GM21381 (cell line): ENCODE measurements around the gene AHCTF1.
"Not testable (repeated sequence)": the region's sequence is repeated elsewhere in the genome, so short reads cannot be mapped to it uniquely, and the experiment has no call there.

Experiments
- ATAC-seq: cut with Tn5 transposase; IDR thresholded peaks from one replicate; pipeline ENCODE4 v1.9.1; 2021; ENCODE audit warnings: mild to moderate bottlenecking, moderate library complexity; ENCODE audit not compliant: unreplicated experiment

Gene AHCTF1

GRCh38 chr1:246919902-246920301, 11.8 kb downstream of the AHCTF1 start:
- ATAC-seq, result no peak

DNA sequence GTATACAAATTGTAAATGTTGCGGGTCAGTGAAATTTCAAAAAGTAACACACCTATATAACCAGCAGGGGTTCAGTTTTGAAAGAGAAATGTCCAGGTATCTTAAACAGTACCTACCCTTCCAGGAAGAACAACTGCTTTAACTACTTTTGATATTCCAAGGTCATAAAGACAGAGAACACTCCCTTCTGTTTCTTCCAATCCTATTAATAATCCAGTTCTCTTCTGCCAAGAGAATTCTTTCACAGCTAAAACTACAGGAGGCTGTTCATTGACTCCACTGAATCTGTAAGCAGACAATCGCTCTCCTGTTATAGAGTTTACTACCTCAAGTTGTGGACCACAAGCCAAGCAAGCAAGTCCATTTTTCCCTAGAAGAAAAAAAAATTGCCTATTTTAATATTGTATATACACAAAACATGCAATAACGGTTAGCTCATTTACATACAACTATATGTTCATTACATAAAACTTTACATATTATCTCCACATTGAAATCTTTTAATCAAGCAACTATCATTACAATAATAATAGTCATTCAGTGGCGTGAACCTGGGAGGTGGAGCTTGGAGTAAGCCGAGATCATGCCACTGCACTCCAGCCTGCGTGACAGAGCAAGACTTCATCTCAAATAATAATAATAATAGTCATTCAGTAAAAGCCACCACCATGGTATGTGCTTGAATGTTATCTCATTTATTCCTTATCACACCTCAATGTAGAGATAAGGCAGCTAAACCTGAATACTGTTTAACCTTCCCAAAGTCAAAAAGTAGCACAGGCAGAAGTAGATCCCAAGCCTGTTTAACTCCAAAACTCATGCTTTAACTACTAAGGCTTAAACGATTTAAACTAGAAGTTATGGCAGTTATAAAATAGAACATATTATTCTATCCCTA, 15.5 kb downstream of the AHCTF1 start:
- not testable (repeated sequence) for ATAC-seq

- no peak for ATAC-seq
Measured at GRCh38 chr1:246907472-246907871, 24.3 kb downstream of the AHCTF1 start.

DNA sequence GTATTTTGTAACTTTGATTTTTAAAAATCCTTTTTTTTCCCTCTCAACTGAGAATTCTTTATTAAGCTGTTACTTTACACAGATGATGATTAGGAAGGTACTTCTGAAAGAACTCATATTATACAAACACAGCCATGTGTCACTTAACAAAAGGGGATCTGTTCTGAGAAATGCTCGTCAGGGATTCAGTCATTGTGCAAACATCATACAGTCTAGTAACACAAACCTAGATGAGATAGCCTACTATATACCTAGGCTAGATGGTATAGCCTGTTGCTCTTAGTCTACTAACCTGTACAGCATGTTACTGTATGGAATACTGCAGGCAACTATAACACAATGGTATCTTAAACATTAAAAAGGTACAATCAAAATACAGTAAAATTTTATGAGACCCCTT, 24.9 kb downstream of the AHCTF1 start:
- ATAC-seq, result no peak

- ATAC-seq, result no peak
Measured at GRCh38 chr1:246901874-246902273, 29.9 kb downstream of the AHCTF1 start.

- ATAC-seq, result no peak
Measured at GRCh38 chr1:246897302-246897701, 34.4 kb downstream of the AHCTF1 start.

- ATAC-seq, result no peak
Measured at GRCh38 chr1:246893191-246893939, 38.4 kb downstream of the AHCTF1 start.

GRCh38 chr1:246891105-246891504, 40.6 kb downstream of the AHCTF1 start:
- ATAC-seq, result no peak

DNA sequence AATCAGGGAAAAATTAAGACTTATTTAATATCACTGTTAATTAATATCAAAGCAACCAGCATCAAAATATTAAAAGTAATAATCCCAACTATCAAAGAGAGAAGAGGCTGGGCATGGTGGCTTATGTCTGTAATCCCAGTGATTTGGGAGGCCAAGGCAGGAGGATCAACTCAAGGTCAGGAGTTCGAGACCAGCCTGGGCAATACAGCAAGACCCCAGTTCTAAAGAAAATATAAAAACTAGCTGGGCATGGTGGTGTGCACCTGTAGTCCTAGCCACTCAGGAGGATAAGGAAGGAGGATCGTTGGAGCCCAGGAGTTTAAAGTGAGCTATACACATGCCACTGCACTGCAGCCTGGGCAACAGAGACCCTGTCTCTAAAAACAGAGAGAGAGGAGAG, 43.2 kb downstream of the AHCTF1 start:
- ATAC-seq, result no peak

- not testable (repeated sequence) for ATAC-seq
Measured at GRCh38 chr1:246885389-246885788, 46.4 kb downstream of the AHCTF1 start.

DNA sequence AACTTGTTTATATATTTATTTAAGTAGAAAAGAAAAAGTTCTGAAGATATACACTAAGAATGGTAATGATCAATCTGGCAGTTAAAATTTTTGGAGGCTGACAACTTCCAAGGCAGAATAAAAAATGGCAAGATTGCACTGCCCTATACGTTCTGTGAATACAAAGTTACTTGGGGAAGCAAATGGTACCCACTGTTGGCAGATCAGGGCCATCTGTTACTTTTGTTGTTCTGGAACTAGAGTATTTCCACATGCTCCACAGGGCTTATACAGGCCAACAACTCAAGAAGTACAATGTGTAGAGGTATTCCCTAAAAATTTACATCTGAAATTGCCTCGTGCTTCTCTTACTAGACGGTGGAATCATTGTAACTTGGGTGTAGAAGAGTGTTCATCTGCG, 53.2 kb downstream of the AHCTF1 start:
- ATAC-seq, result no peak

GRCh38 chr1:246876431-246876830, 55.3 kb downstream of the AHCTF1 start:
- ATAC-seq, result no peak

DNA sequence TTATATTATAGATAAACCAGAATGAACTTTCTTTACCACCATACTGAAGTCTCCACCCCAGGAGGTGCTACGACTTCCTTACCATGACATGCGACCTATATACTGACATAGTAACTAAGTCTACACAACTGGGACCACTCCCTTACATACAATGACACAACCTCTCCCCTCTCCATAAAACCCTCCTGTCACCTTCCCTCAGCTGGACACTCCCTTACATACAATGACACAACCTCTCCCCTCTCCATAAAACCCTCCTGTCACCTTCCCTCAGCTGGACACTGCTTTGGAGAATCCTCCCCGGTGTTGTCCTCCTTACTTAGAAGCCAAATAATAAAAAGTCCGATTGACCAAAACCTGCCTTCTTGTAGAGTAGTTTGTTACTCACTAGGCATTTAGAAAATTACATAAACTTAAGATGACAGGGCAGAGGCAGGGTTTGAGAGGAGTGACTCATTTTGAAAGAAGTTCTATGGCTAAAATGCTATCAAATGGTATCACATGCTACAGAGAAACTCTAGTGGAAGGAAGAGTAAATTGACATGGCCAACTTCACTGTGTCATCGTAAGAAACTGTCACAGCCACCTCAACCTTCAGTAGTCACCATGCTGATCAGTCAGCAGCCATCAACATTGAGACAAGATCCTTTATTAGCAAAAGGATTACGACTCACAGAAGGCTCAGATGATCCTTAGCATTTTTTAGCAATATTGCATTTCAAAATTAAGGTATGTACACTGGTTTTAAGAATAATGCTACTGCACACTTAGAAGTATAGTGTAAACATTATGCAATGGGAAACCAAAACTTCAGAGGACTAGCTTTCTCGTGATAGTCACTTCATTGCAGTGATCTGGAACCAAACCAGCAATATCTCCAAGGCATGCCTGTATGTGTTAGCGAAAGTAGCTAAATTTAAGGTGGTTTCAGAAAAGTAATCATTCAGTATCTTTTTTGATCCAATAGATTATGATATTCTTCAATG, 56.4 kb downstream of the AHCTF1 start:
- no peak for ATAC-seq

DNA sequence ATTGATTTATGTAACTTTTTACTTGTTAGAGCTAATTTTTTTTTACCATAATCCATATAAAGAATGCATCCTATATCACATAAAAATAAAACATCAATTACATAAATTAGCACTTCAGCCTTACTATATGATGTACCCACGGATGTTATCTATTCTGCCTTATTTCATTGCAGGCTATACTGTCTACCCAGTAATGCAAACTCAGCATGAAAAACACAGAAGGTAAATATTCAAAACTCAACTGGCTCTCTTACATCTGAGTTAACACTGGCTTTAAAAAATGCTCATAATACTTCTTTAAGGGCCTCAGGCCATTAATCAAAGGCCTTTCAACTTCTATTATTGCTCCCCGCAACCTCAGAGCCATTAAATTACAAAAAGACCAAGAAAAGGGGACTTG, 65.8 kb downstream of the AHCTF1 start:
- ATAC-seq, result no peak

GRCh38 chr1:246863791-246864190, 68.0 kb downstream of the AHCTF1 start:
- ATAC-seq, result not testable (repeated sequence)

- ATAC-seq, result no peak
Measured at GRCh38 chr1:246860401-246860800, 71.3 kb downstream of the AHCTF1 start.

- ATAC-seq, result no peak
Measured at GRCh38 chr1:246856371-246856770, 75.4 kb downstream of the AHCTF1 start.

DNA sequence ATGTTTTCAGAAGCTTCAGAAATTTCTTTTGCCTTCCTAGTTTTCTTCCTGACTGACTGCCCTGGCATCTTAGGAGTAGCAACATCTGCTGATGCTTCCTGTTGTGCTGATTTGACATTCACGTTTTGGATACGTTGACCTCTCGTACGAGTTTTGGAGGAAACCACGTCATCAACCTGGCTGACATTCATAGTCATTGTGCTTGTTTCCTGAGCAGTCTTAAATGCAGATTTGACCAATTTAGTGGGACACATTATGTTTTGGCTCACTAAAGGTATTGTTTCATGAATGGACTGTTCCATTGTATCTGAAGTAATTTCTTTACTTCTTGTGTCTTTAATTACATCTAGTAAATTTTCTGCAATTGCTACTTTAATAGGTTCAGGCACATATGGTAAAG, 81.1 kb downstream of the AHCTF1 start:
- not testable (repeated sequence) for ATAC-seq

GRCh38 chr1:246843876-246844275, 87.9 kb downstream of the AHCTF1 start:
- ATAC-seq, result no peak

- not testable (repeated sequence) for ATAC-seq
Measured at GRCh38 chr1:246840761-246841160, 91.0 kb downstream of the AHCTF1 start.

DNA sequence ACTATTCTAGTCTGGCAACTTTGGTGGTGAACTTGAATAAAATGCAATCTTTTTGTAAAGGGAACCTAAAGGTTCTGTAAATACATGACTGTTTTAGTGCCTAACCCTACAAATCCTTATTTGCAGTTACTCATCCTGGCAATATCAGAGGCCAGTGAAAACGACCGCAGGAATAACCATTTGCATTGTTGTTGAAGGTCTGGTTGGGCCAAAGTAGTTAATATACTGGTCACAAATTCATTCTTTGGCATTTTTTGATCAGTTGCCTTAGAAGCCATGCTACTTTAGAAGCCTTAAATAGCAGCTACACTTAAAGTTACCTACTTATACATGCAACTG, 93.7 kb downstream of the AHCTF1 start:
- no peak for ATAC-seq
